HepG2 (cell line): ENCODE results near the gene PTK7. TPM values are rescaled to one million over a fixed set of nuclear protein-coding genes. Genes with fewer than 3 reads are reported as not detected.

Experiments
- ATAC-seq: fragments of 200-7000 bp; cut with Tn5 transposase; 3 replicates; pipeline ENCODE4 v1.9.1; 2020; ENCODE audit warnings: mild to moderate bottlenecking, moderate library complexity
- BruUV-seq: library from RNA; stranded (reverse); fragments of 400-500 nt; replicated peaks from 2 replicates; lab custom pipeline; 2021; lab: Mats Ljungman, UMichigan
- CTCF ChIA-PET: fragments of 300-600 bp; formaldehyde crosslinking; extraction: SDS; loops from one replicate; lab custom pipeline; 2021; ENCODE audit warnings: low total read pairs, inconsistent platforms, low intra/inter-chr PET ratio; lab: Yijun Ruan, JAX
- POLR2A ChIA-PET: fragments of 350-600 bp; sonication (Branson Sonifier 250); formaldehyde crosslinking; loops from one replicate; lab custom pipeline; 2020; ENCODE audit warnings: antibody characterized with exemption, inconsistent platforms; lab: Yijun Ruan, JAX
- DNase-seq: peaks from one replicate; pipeline ENCODE4 v3.0.0-alpha.2; 2015; ENCODE audit warnings: low spot score
- FAIRE-seq: peaks from 3 replicates; lab custom pipeline; 2011; peaks lifted over from hg19 to GRCh38; lab: Jason Lieb, UNC
- H2AFZ ChIP-seq: one replicate; pipeline ENCODE4 v1.6.1; 2011; ENCODE audit warnings: low read length, inconsistent platforms
- H3K27ac ChIP-seq: fragments of 300-600 bp; 3 replicates; pipeline ENCODE4 v1.8.0; 2011; ENCODE audit warnings: mixed run types, mild to moderate bottlenecking, mixed read lengths, low read length, inconsistent platforms; ENCODE audit not compliant: insufficient read depth; ENCODE audit errors: extremely low read length
- H3K27me3 ChIP-seq, 2 experiments: fragments of 200-600 bp in 1 of 2; 2 replicates in 1 of 2; 3 replicates in 1 of 2; pipeline versions ENCODE4 v1.6.0 to v1.8.0; 2011; ENCODE audit warnings: low read length in 2 of 2, mild to moderate bottlenecking in 2 of 2, moderate library complexity in 2 of 2, inconsistent platforms in 1 of 2; ENCODE audit not compliant: insufficient read depth in 2 of 2, control insufficient read depth in 1 of 2
- H3K36me3 ChIP-seq, 2 experiments: fragments of 200-600 bp in 1 of 2; replicated peaks in 1 of 2; 2 replicates in 1 of 2; 3 replicates in 1 of 2; pipeline versions ENCODE4 v1.5.1 to v1.8.0; 2011; ENCODE audit warnings: low read length in 2 of 2, inconsistent platforms in 1 of 2; ENCODE audit not compliant: insufficient read depth in 2 of 2, control insufficient read depth in 1 of 2
- H3K4me1 ChIP-seq: 2 replicates; pipeline ENCODE4 v1.5.1; 2012; ENCODE audit warnings: low read length, inconsistent platforms; ENCODE audit not compliant: insufficient read depth
- H3K4me2 ChIP-seq: 2 replicates; pipeline ENCODE4 v1.6.0; 2011; ENCODE audit warnings: low read depth, low read length, inconsistent platforms
- H3K4me3 ChIP-seq, 3 experiments: fragments of 200-600 bp in 1 of 3; sonication (generic), shearing (Covaris generic) in 1 of 3; replicated peaks in 1 of 3; 2 replicates each; pipeline ENCODE4 v1.5.1; 2011 to 2016; ENCODE audit warnings: low read length in 3 of 3, inconsistent platforms in 2 of 3, low read depth in 2 of 3, mild to moderate bottlenecking in 2 of 3, control low read depth in 1 of 3, mixed read lengths in 1 of 3; ENCODE audit not compliant: insufficient read depth in 1 of 3
- H3K79me2 ChIP-seq: one replicate; pipeline ENCODE4 v1.6.1; 2011; ENCODE audit warnings: low read length, inconsistent platforms; ENCODE audit not compliant: insufficient read depth
- H3K9ac ChIP-seq: 2 replicates; pipeline ENCODE4 v1.6.0; 2011; ENCODE audit warnings: mild to moderate bottlenecking, low read depth, low read length, inconsistent platforms; ENCODE audit not compliant: insufficient read depth
- H3K9me3 ChIP-seq: 2 replicates; pipeline ENCODE4 v1.5.1; 2012; ENCODE audit warnings: mild to moderate bottlenecking, low read length
- H4K20me1 ChIP-seq: 2 replicates; pipeline ENCODE4 v1.6.0; 2011; ENCODE audit warnings: inconsistent platforms, mild to moderate bottlenecking, low read length, moderate library complexity; ENCODE audit not compliant: insufficient read depth
- HNF4A ChIP-seq: sonication (generic); formaldehyde crosslinking; IDR thresholded peaks from 2 replicates; pipeline ENCODE4 v1.4.0; 2020; ENCODE audit warnings: missing genetic modification reagents
- HNRNPK ChIP-seq: fragments of 200-400 bp; formaldehyde crosslinking; IDR thresholded peaks from 2 replicates; pipeline ENCODE4 v1.6.1; 2018; ENCODE audit warnings: low read length, low read depth, moderate library complexity, mild to moderate bottlenecking; ENCODE audit not compliant: poor library complexity, severe bottlenecking
- HOXA3 ChIP-seq: sonication (generic); formaldehyde crosslinking; IDR thresholded peaks from 2 replicates; pipeline ENCODE4 v1.5.0; 2020; ENCODE audit warnings: missing genetic modification reagents
- LCORL ChIP-seq, 2 experiments: fragments of 450-650 bp in 1 of 2; sonication (generic) in 1 of 2; formaldehyde crosslinking in 1 of 2; IDR thresholded peaks; 2 replicates each; pipeline versions ENCODE4 v1.5.0 to v1.6.1; 2017 to 2020; ENCODE audit warnings: antibody characterized with exemption in 1 of 2, missing genetic modification reagents in 1 of 2
- SRF ChIP-seq: IDR thresholded peaks from 2 replicates; pipeline ENCODE4 v1.6.1; 2011; ENCODE audit warnings: mild to moderate bottlenecking, low read depth, low read length, moderate library complexity
- ZNF143 ChIP-seq: sonication (generic); formaldehyde crosslinking; IDR thresholded peaks from 2 replicates; pipeline ENCODE4 v1.4.0; 2020; ENCODE audit warnings: missing genetic modification reagents
- ZNF263 ChIP-seq: sonication (generic); formaldehyde crosslinking; IDR thresholded peaks from 2 replicates; pipeline ENCODE4 v1.4.0; 2020; ENCODE audit warnings: missing genetic modification reagents
- ZNF34 ChIP-seq: sonication (generic); formaldehyde crosslinking; IDR thresholded peaks from 2 replicates; pipeline ENCODE4 v1.4.0; 2020; ENCODE audit warnings: mild to moderate bottlenecking, missing genetic modification reagents, borderline replicate concordance
- WGBS: methylation state at CpG from one replicate; pipeline ENCODE4 v1.1.6; 2017; ENCODE audit warnings: low lambda C conversion rate; 5-methylcytosine and 5-hydroxymethylcytosine counted together
- in situ Hi-C: cut with HindIII; loops from 2 replicates; pipeline ENCODE4 v1.10.0; 2017; ENCODE audit warnings: low pct_unique_long_range_greater_than_20kb; ENCODE audit not compliant: extremely low pct_ligation_motif_present
- intact Hi-C: fragments of 100-400 bp; cut with micrococcal nuclease; formaldehyde crosslinking; loops from one replicate; pipeline ENCODE4 v1.10.0; 2022; ENCODE audit not compliant: unreplicated experiment
- polyA plus RNA-seq, 8 experiments: library from polyadenylated mRNA; depleted of rRNA in 3 of 8; stranded (reverse) in 7 of 8; unstranded in 1 of 8; fragments of >200 nt; fragmentation: Illumina TruSeq in 4 of 8; extraction: Trizol in 4 of 8; gene quantifications; 2 replicates each; pipeline versions ENCODE4 v1.2.1 to v1.2.3, GENCODE V29; 2011 to 2016; ENCODE audit warnings: low read depth in 4 of 8, missing spikeins in 1 of 8, mixed read lengths in 1 of 8; ENCODE audit not compliant: insufficient read depth in 1 of 8
- total RNA-seq, 5 experiments: library from RNA; depleted of rRNA; stranded (reverse); fragments of >200 nt; fragmentation: Illumina TruSeq; extraction: Trizol; gene quantifications; 2 replicates each; pipeline ENCODE4 v1.2.3, GENCODE V29; 2016; ENCODE audit warnings: low read depth in 1 of 5
- TF ChIP-seq, protein P1 (sequence below): IDR thresholded peaks from 2 replicates; pipeline ENCODE4 v1.6.1; 2016; ENCODE audit warnings: missing compliant biosample characterization, missing genetic modification reagents, borderline replicate concordance
- TF ChIP-seq, protein P2 (sequence below): sonication (generic); formaldehyde crosslinking; conservative IDR thresholded peaks from 2 replicates; pipeline ENCODE4 v1.4.0; 2020; ENCODE audit warnings: mild to moderate bottlenecking, missing genetic modification reagents, moderate library complexity
- TF ChIP-seq, protein P3 (sequence below): sonication (generic); formaldehyde crosslinking; IDR thresholded peaks from 2 replicates; pipeline ENCODE4 v1.5.1; 2020; ENCODE audit warnings: mild to moderate bottlenecking, missing genetic modification reagents, moderate library complexity

Gene PTK7
- total and polyA plus RNA-seq, 2 of the 13 experiments (the other 11 are each of a cell fraction or from before 2014, with no cell fraction given), result 98.5 to 99.8 TPM

DNA sequence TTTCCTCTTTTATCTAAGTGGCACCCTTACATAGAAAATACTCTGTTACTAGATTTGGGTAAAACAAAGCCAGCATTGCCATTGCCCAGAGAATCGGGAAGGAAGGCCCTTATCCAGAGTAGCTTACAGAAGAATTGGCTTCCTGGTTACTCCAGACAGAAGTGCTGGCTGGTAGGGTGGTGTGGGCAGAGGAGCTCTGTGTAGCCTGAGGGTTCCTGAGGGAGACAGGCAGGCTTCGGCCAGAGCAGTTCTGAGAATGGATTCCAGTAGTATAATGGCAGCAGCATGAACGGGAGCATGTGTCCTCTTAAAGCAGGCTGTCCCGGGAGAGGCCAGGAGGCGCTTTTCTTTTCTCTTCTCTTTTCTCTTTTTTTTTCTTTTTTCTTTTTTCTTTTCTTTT lies 117.8 kb downstream of the PTK7 start (continued):
- TF ChIP-seq, protein P1, sequence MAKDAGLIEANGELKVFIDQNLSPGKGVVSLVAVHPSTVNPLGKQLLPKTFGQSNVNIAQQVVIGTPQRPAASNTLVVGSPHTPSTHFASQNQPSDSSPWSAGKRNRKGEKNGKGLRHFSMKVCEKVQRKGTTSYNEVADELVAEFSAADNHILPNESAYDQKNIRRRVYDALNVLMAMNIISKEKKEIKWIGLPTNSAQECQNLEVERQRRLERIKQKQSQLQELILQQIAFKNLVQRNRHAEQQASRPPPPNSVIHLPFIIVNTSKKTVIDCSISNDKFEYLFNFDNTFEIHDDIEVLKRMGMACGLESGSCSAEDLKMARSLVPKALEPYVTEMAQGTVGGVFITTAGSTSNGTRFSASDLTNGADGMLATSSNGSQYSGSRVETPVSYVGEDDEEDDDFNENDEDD (CRISPR knock-in tag), result no peak
- TF ChIP-seq ZNF34, result no peak
- no peak for TF ChIP-seq ZNF143 (CRISPR knock-in tag)

DNA sequence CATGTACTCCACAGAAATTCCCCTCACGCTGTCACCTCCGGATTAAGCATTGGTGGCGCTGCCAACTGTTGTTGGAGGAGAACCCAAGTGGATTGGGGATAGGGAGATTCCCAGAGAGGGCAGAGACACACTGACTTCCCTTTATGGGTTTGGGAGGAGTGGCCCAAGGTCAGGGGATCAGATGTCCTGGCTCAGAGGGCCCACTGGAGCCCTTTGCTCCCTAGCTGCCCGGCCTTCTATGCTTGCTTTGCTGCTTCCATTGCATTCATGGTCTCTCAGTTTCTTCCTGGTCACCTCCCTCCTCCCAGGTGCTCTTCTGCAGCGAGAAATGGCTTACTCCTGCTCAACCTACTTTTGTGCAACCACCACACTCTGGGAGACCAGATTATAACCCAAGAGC lies 120.2 kb downstream of the PTK7 start:
- peaks cover 14% of the 10 kb centered on the region for H3K4me1 ChIP-seq
- H3K9me3 ChIP-seq, result no peaks in the 10 kb centered on the region
- 66% methylated on average over 5 of the region's 5 CpGs for WGBS
- ATAC-seq (peak; percentile 83), DNase-seq (peak; percentile 29), FAIRE-seq (peak; percentile 75)
- peaks cover 0 to 7% of the 10 kb centered on the region in 2 experiments; a peak in 2 of 5 replicates for H3K36me3 ChIP-seq
- no peak overlapping the region for H3K4me2 ChIP-seq
- H3K27ac ChIP-seq, result no peak overlapping the region
- no peak overlapping the region for H3K4me3 ChIP-seq
- no peaks in the 10 kb centered on the region for H4K20me1 ChIP-seq
- in situ Hi-C loops, result no loop called here
- ChIA-PET POLR2A (interaction anchor here (0.8 kb wide), 1 partner anchor 25 kb away, joined by 4 read pairs; no protein-coding TSS in a partner anchor), CTCF (no interaction called here)
- no peaks in the 10 kb centered on the region for H3K79me2 ChIP-seq
- H3K9ac ChIP-seq, result peak overlapping the region; percentile 3; the same call in 1 of the 2 replicates
- no TSS peak for BruUV-seq
- no peak overlapping the region for H2AFZ ChIP-seq
- intact Hi-C loops, result no loop called here
- no peaks in the 10 kb centered on the region for H3K27me3 ChIP-seq
- TF ChIP-seq SRF, result 0 out of 2 replicates have a peak, but pooled peaks have one; percentile 55
- peak; percentile 84 for TF ChIP-seq ZNF263
- TF ChIP-seq, protein P2, sequence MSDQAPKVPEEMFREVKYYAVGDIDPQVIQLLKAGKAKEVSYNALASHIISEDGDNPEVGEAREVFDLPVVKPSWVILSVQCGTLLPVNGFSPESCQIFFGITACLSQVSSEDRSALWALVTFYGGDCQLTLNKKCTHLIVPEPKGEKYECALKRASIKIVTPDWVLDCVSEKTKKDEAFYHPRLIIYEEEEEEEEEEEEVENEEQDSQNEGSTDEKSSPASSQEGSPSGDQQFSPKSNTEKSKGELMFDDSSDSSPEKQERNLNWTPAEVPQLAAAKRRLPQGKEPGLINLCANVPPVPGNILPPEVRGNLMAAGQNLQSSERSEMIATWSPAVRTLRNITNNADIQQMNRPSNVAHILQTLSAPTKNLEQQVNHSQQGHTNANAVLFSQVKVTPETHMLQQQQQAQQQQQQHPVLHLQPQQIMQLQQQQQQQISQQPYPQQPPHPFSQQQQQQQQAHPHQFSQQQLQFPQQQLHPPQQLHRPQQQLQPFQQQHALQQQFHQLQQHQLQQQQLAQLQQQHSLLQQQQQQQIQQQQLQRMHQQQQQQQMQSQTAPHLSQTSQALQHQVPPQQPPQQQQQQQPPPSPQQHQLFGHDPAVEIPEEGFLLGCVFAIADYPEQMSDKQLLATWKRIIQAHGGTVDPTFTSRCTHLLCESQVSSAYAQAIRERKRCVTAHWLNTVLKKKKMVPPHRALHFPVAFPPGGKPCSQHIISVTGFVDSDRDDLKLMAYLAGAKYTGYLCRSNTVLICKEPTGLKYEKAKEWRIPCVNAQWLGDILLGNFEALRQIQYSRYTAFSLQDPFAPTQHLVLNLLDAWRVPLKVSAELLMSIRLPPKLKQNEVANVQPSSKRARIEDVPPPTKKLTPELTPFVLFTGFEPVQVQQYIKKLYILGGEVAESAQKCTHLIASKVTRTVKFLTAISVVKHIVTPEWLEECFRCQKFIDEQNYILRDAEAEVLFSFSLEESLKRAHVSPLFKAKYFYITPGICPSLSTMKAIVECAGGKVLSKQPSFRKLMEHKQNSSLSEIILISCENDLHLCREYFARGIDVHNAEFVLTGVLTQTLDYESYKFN (CRISPR knock-in tag), result peak; percentile 38; the same call in 1 of the 2 replicates
- TF ChIP-seq LCORL (IDR thresholded peaks at IDR 0.05), result no peak
- 0 out of 2 replicates have a peak, but pooled peaks have one; percentile 30 for TF ChIP-seq LCORL (CRISPR knock-in tag; IDR thresholded peaks at IDR 0.05)
- TF ChIP-seq, protein P3, sequence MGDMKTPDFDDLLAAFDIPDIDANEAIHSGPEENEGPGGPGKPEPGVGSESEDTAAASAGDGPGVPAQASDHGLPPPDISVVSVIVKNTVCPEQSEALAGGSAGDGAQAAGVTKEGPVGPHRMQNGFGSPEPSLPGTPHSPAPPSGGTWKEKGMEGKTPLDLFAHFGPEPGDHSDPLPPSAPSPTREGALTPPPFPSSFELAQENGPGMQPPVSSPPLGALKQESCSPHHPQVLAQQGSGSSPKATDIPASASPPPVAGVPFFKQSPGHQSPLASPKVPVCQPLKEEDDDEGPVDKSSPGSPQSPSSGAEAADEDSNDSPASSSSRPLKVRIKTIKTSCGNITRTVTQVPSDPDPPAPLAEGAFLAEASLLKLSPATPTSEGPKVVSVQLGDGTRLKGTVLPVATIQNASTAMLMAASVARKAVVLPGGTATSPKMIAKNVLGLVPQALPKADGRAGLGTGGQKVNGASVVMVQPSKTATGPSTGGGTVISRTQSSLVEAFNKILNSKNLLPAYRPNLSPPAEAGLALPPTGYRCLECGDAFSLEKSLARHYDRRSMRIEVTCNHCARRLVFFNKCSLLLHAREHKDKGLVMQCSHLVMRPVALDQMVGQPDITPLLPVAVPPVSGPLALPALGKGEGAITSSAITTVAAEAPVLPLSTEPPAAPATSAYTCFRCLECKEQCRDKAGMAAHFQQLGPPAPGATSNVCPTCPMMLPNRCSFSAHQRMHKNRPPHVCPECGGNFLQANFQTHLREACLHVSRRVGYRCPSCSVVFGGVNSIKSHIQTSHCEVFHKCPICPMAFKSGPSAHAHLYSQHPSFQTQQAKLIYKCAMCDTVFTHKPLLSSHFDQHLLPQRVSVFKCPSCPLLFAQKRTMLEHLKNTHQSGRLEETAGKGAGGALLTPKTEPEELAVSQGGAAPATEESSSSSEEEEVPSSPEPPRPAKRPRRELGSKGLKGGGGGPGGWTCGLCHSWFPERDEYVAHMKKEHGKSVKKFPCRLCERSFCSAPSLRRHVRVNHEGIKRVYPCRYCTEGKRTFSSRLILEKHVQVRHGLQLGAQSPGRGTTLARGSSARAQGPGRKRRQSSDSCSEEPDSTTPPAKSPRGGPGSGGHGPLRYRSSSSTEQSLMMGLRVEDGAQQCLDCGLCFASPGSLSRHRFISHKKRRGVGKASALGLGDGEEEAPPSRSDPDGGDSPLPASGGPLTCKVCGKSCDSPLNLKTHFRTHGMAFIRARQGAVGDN, result peak; percentile 22; the same call in 1 of the 2 replicates
- TF ChIP-seq HNRNPK, result no peak
- TF ChIP-seq HOXA3 (CRISPR knock-in tag), result peak; percentile 17; the same call in 1 of the 2 replicates
- peak; percentile 70 for TF ChIP-seq HNF4A (CRISPR knock-in tag)
